Measurements from ENCODE around the gene CDC25A. TPM values are rescaled to one million over a fixed set of nuclear protein-coding genes. Genes with fewer than 3 reads are reported as not detected.

The CDC25A gene
- total RNA-seq, 1 donor from 2014 or later: 30.7 TPM

GRCh38 chr3:48196611-48197010, 8.4 kb upstream of the CDC25A start:
- intact Hi-C loops (cut with micrococcal nuclease): no loop called here

GRCh38 chr3:48194446-48195071, 6.3 kb upstream of the CDC25A start:
- intact Hi-C loops (cut with micrococcal nuclease): no loop called here

- intact Hi-C loops (cut with micrococcal nuclease): no loop called here
Observed at GRCh38 chr3:48190911-48191310, 2.7 kb upstream of the CDC25A start.

- intact Hi-C loops (cut with micrococcal nuclease): loop anchor here (2.0 to 10.0 kb wide), 3 partner anchors 111 to 675 kb away; partner anchors contain the start of genes ELP6 and NME6
Observed at GRCh38 chr3:48189321-48189720, 1.1 kb upstream of the CDC25A start.

GRCh38 chr3:48187579-48188265, 495 bp downstream of the CDC25A start:
- intact Hi-C loops (cut with micrococcal nuclease): loop anchor here (1.0 to 10.0 kb wide), 5 partner anchors 54 to 673 kb away; partner anchors contain the start of genes ELP6, NME6 and ZNF589

GRCh38 chr3:48187301-48187578, 977 bp downstream of the CDC25A start:
- intact Hi-C loops (cut with micrococcal nuclease): loop anchor here (10.0 kb wide), 1 partner anchor 672 kb away; the partner anchor contains the start of gene ELP6

- intact Hi-C loops (cut with micrococcal nuclease): loop anchor here (10.0 kb wide), 1 partner anchor 672 kb away; the partner anchor contains the start of gene ELP6
Observed at GRCh38 chr3:48186631-48187300, 1.5 kb downstream of the CDC25A start.

- intact Hi-C loops (cut with micrococcal nuclease): loop anchor here (10.0 kb wide), 1 partner anchor 670 kb away; the partner anchor contains the start of gene ELP6
Observed at GRCh38 chr3:48185129-48185528, 3.1 kb downstream of the CDC25A start.

GRCh38 chr3:48184299-48184698, 3.9 kb downstream of the CDC25A start:
- intact Hi-C loops (cut with micrococcal nuclease): loop anchor here (10.0 kb wide), 1 partner anchor 669 kb away; the partner anchor contains the start of gene ELP6

- intact Hi-C loops (cut with micrococcal nuclease): loop anchor here (10.0 kb wide), 1 partner anchor 666 kb away; the partner anchor contains the start of gene ELP6
Observed at GRCh38 chr3:48180531-48181253, 7.5 kb downstream of the CDC25A start.

- intact Hi-C loops (cut with micrococcal nuclease): loop anchor here (10.0 kb wide), 1 partner anchor 665 kb away; the partner anchor contains the start of gene ELP6
Observed at GRCh38 chr3:48180021-48180420, 8.2 kb downstream of the CDC25A start.

GRCh38 chr3:48178072-48178471, 10.1 kb downstream of the CDC25A start:
- intact Hi-C loops (cut with micrococcal nuclease): no loop called here

- intact Hi-C loops (cut with micrococcal nuclease): loop anchor here (10.0 kb wide), 2 partner anchors 163 to 333 kb away; no protein-coding TSS in a partner anchor
Observed at GRCh38 chr3:48157950-48158376, 30.3 kb downstream of the CDC25A start.

- intact Hi-C loops (cut with micrococcal nuclease): loop anchor here (10.0 kb wide), 2 partner anchors 163 to 333 kb away; no protein-coding TSS in a partner anchor
Observed at GRCh38 chr3:48157202-48157840, 30.9 kb downstream of the CDC25A start.

- intact Hi-C loops (cut with micrococcal nuclease): loop anchor here (10.0 kb wide), 2 partner anchors 161 to 331 kb away; no protein-coding TSS in a partner anchor
Observed at GRCh38 chr3:48156163-48156562, 32.1 kb downstream of the CDC25A start.

GRCh38 chr3:48155122-48155521, 33.1 kb downstream of the CDC25A start:
- intact Hi-C loops (cut with micrococcal nuclease): loop anchor here (10.0 kb wide), 2 partner anchors 160 to 330 kb away; no protein-coding TSS in a partner anchor

GRCh38 chr3:48151807-48152427, 36.3 kb downstream of the CDC25A start:
- intact Hi-C loops (cut with micrococcal nuclease): loop anchor here (10.0 kb wide), 2 partner anchors 157 to 327 kb away; no protein-coding TSS in a partner anchor

- intact Hi-C loops (cut with micrococcal nuclease): loop anchor here (10.0 kb wide), 2 partner anchors 156 to 326 kb away; no protein-coding TSS in a partner anchor
Observed at GRCh38 chr3:48151058-48151806, 37.0 kb downstream of the CDC25A start.

- intact Hi-C loops (cut with micrococcal nuclease): no loop called here
Observed at GRCh38 chr3:48143992-48144391, 44.2 kb downstream of the CDC25A start.

All from T-helper 2 cell treated with Interferon-gamma antibody and Interleukin-4, amounts not matched to agents 100 ng/mL and 5 ng/mL, for 36 hours (primary cell).